IMR-90 (cell line): ENCODE results near the gene IFNGR1. TPM values are rescaled to one million over a fixed set of nuclear protein-coding genes. Genes with fewer than 3 reads are reported as not detected.

Experiments used
- ATAC-seq: fragments of 200-7000 bp; cut with Tn5 transposase; 2 replicates; pipeline ENCODE4 v1.9.1; 2020; ENCODE audit warnings: low read depth, mild to moderate bottlenecking, moderate library complexity
- BruUV-seq: library from RNA; stranded (reverse); fragments of 400-500 nt; replicated peaks from 2 replicates; lab custom pipeline; 2021; lab: Mats Ljungman, UMichigan
- CTCF ChIA-PET: fragments of 300-600 bp; formaldehyde crosslinking; extraction: SDS; loops from one replicate; lab custom pipeline; 2021; ENCODE audit warnings: antibody characterized with exemption; lab: Yijun Ruan, JAX
- POLR2A ChIA-PET: fragments of 300-600 bp; sonication (Branson Sonifier 250); formaldehyde crosslinking; loops from one replicate; lab custom pipeline; 2022; ENCODE audit warnings: antibody characterized with exemption; ENCODE audit not compliant: unreplicated experiment; lab: Charles Lee
- DNase-seq: peaks from one replicate; pipeline ENCODE4 v3.0.0; 2013
- H2AFZ ChIP-seq: replicated peaks from 2 replicates; pipeline ENCODE3; 2013; ENCODE audit warnings: low read length, mild to moderate bottlenecking; ENCODE audit not compliant: poor library complexity
- H2AK5ac ChIP-seq: 2 replicates; pipeline ENCODE4 v1.6.1; 2013; ENCODE audit warnings: low read depth, low read length, inconsistent platforms
- H2AK9ac ChIP-seq: replicated peaks from 2 replicates; pipeline ENCODE3; 2013; ENCODE audit warnings: mild to moderate bottlenecking, low read depth, low read length, moderate library complexity; ENCODE audit not compliant: poor library complexity
- H2BK120ac ChIP-seq: 2 replicates; pipeline ENCODE4 v1.6.1; 2013; ENCODE audit warnings: low read depth, low read length, inconsistent platforms
- H2BK15ac ChIP-seq: 3 replicates; pipeline ENCODE4 v1.6.1; 2013; ENCODE audit warnings: low read depth, low read length, inconsistent platforms
- H2BK20ac ChIP-seq: 2 replicates; pipeline ENCODE4 v1.6.1; 2013; ENCODE audit warnings: low read depth, mild to moderate bottlenecking, inconsistent platforms, low read length, moderate library complexity
- H2BK5ac ChIP-seq: 2 replicates; pipeline ENCODE4 v1.6.1; 2013; ENCODE audit warnings: mild to moderate bottlenecking, low read depth, low read length, inconsistent platforms; ENCODE audit not compliant: poor library complexity, severe bottlenecking
- H3K14ac ChIP-seq: replicated peaks from 2 replicates; pipeline ENCODE4 v1.6.1; 2013; ENCODE audit warnings: low read depth, low read length, inconsistent platforms
- H3K18ac ChIP-seq: 2 replicates; pipeline ENCODE4 v1.6.1; 2013; ENCODE audit warnings: low read depth, low read length, control low read depth
- H3K23ac ChIP-seq: 2 replicates; pipeline ENCODE4 v1.6.1; 2013; ENCODE audit warnings: low read depth, low read length, inconsistent platforms
- H3K27ac ChIP-seq: 2 replicates; pipeline ENCODE4 v1.5.1; 2013; ENCODE audit warnings: mild to moderate bottlenecking, control low read depth, low read length; ENCODE audit not compliant: insufficient read depth
- H3K27me3 ChIP-seq: 2 replicates; pipeline ENCODE4 v1.6.1; 2013; ENCODE audit warnings: low read length; ENCODE audit not compliant: control insufficient read depth, insufficient read depth
- H3K36me3 ChIP-seq: 2 replicates; pipeline ENCODE4 v1.6.1; 2013; ENCODE audit warnings: low read length, mixed read lengths; ENCODE audit not compliant: control insufficient read depth, insufficient read depth
- H3K4ac ChIP-seq: 2 replicates; pipeline ENCODE4 v1.6.1; 2013; ENCODE audit warnings: low read depth, low read length, inconsistent platforms
- H3K4me1 ChIP-seq: 2 replicates; pipeline ENCODE4 v1.6.1; 2013; ENCODE audit warnings: low read length, mixed read lengths; ENCODE audit not compliant: control insufficient read depth, insufficient read depth
- H3K4me2 ChIP-seq: 2 replicates; pipeline ENCODE4 v1.6.1; 2013; ENCODE audit warnings: low read depth, mild to moderate bottlenecking, control low read depth, low read length, moderate library complexity
- H3K4me3 ChIP-seq: 2 replicates; pipeline ENCODE4 v1.5.1; 2013; ENCODE audit warnings: low read depth, mild to moderate bottlenecking, control low read depth, low read length, moderate library complexity; ENCODE audit not compliant: insufficient read depth
- H3K56ac ChIP-seq: 2 replicates; pipeline ENCODE4 v1.6.1; 2013; ENCODE audit warnings: low read length, inconsistent platforms; ENCODE audit not compliant: insufficient read depth; ENCODE audit errors: extremely low read depth
- H3K79me1 ChIP-seq, 2 experiments: 2 replicates each; pipeline ENCODE4 v1.6.1; 2013; ENCODE audit warnings: low read length in 2 of 2, inconsistent platforms in 1 of 2, low read depth in 1 of 2
- H3K9ac ChIP-seq: 2 replicates; pipeline ENCODE4 v1.6.1; 2013; ENCODE audit warnings: low read depth, low read length, control low read depth
- H3K9me1 ChIP-seq: 2 replicates; pipeline ENCODE4 v1.6.1; 2013; ENCODE audit warnings: low read length, inconsistent platforms; ENCODE audit not compliant: insufficient read depth
- H3K9me3 ChIP-seq: 2 replicates; pipeline ENCODE4 v1.6.1; 2013; ENCODE audit warnings: low read length; ENCODE audit not compliant: control insufficient read depth, insufficient read depth
- H4K20me1 ChIP-seq: 2 replicates; pipeline ENCODE4 v1.6.1; 2013; ENCODE audit warnings: low read length, inconsistent platforms; ENCODE audit not compliant: insufficient read depth
- H4K5ac ChIP-seq: 2 replicates; pipeline ENCODE4 v1.6.1; 2013; ENCODE audit warnings: mild to moderate bottlenecking, low read depth, low read length, control low read depth
- H4K8ac ChIP-seq, 2 experiments: 2 replicates each; pipeline ENCODE4 v1.6.1; 2013; ENCODE audit warnings: low read depth in 2 of 2, low read length in 2 of 2, control low read depth in 1 of 2, inconsistent platforms in 1 of 2
- H4K91ac ChIP-seq: 2 replicates; pipeline ENCODE4 v1.6.1; 2013; ENCODE audit warnings: low read depth, low read length, inconsistent platforms; ENCODE audit not compliant: insufficient read depth
- CEBPB ChIP-seq: IDR thresholded peaks from 2 replicates; pipeline ENCODE4 v1.6.1; 2012; ENCODE audit warnings: low read depth, low read length, improper control_type of control experiment
- CHD1 ChIP-seq: IDR thresholded peaks from 2 replicates; pipeline ENCODE4 v1.6.1; 2012; ENCODE audit warnings: low read depth, low read length, improper control_type of control experiment
- CTCF ChIP-seq: conservative IDR thresholded peaks from 2 replicates; pipeline ENCODE4 v1.5.1; 2012; ENCODE audit warnings: mild to moderate bottlenecking, low read depth, low read length, improper control_type of control experiment
- ELK1 ChIP-seq: fragments of 150-350 bp; IDR thresholded peaks from 2 replicates; pipeline ENCODE4 v1.6.1; 2016; ENCODE audit warnings: low read depth, mild to moderate bottlenecking, low read length, moderate library complexity, borderline replicate concordance
- FOS ChIP-seq: fragments of 150-350 bp; IDR thresholded peaks from 2 replicates; pipeline ENCODE4 v1.6.1; 2016; ENCODE audit warnings: low read depth, low read length
- MAFK ChIP-seq: IDR thresholded peaks from 2 replicates; pipeline ENCODE4 v1.6.1; 2012; ENCODE audit warnings: low read depth, low read length, improper control_type of control experiment
- MAZ ChIP-seq: IDR thresholded peaks from 2 replicates; pipeline ENCODE4 v1.6.1; 2012; ENCODE audit warnings: low read depth, mild to moderate bottlenecking, low read length, improper control_type of control experiment, moderate library complexity, borderline replicate concordance
- MXI1 ChIP-seq: IDR thresholded peaks from 2 replicates; pipeline ENCODE4 v1.6.1; 2012; ENCODE audit warnings: low read depth, mild to moderate bottlenecking, low read length, moderate library complexity, borderline replicate concordance
- RCOR1 ChIP-seq: IDR thresholded peaks from 2 replicates; pipeline ENCODE4 v1.6.1; 2012; ENCODE audit warnings: mild to moderate bottlenecking, low read length, improper control_type of control experiment; ENCODE audit not compliant: insufficient replicate concordance
- SMC3 ChIP-seq: fragments of 150-350 bp; IDR thresholded peaks from 2 replicates; pipeline ENCODE4 v1.6.1; 2016; ENCODE audit warnings: low read depth, mild to moderate bottlenecking, antibody characterized with exemption, low read length, moderate library complexity
- WGBS, 2 experiments: methylation state at CpG; one replicate each; pipeline versions ENCODE4 v1.1.5 to v1.1.7; 2013; ENCODE audit warnings: missing lambda C conversion rate in 2 of 2; ENCODE audit not compliant: insufficient read length in 1 of 2; ENCODE audit errors: extremely low coverage in 2 of 2; 5-methylcytosine and 5-hydroxymethylcytosine counted together
- dilution Hi-C: fragments of 300-500 bp; cut with HindIII; formaldehyde crosslinking; loops from one replicate; pipeline ENCODE4 v1.14.3; 2018; ENCODE audit warnings: low sequenced_read_pairs; ENCODE audit not compliant: unreplicated experiment
- in situ Hi-C: fragments of 300-500 bp; cut with MboI; formaldehyde crosslinking; loops from 3 replicates; pipeline ENCODE4 v1.14.3; 2019; ENCODE audit warnings: low sequenced_read_pairs, inconsistent platforms, mixed read lengths
- intact Hi-C: fragments of 100-400 bp; cut with micrococcal nuclease; formaldehyde crosslinking; loops from 2 replicates; pipeline ENCODE4 v1.10.0; 2022
- polyA plus RNA-seq, 3 experiments: library from polyadenylated mRNA; depleted of rRNA; stranded (reverse); fragments of >200 nt; gene quantifications; 2 replicates each; pipeline ENCODE4 v1.2.3, GENCODE V29; 2012; ENCODE audit warnings: low replicate concordance in 1 of 3
- total RNA-seq: library from RNA; depleted of rRNA; stranded (reverse); fragments of >200 nt; gene quantifications from 2 replicates; pipeline ENCODE4 v1.2.3, GENCODE V29; 2012

The IFNGR1 gene
- total and polyA plus RNA-seq, 2 of the 4 experiments (the other 2 are of a cell fraction) = 19.1 to 25.6 TPM

DNA sequence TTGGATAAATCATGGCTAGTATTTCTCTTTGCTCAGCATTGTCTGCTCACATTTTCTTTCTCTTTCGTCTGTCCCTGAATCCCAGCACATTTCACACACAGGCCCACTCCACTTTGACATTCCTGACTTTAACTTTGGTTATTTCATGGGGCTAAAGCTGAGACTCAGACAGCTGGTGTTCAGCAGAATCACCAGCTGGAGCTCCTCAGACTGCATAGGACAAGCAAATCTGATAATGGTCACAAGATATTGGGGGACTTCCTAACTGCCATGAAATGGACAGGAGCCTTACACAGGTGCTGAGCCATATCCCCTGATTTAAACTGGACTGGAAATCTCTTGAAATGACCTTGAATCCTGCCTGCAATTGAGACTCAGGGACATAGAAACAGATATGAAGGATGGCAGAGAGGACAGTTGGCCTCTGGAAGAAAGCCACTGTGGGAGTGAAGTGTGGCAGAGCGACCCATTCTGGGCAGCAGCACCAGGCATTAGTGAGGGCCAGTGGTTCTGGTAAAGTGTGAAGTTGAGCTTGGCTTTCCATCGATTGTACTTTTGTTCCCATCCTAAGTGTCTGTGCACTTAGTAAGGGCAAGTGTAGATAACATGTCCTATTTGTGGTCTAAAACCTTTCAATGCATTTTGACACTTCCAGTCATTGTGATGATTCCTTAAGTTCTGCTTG is 10.0 kb upstream of the IFNGR1 start:
- H3K27ac ChIP-seq = no peak overlapping the region
- CTCF ChIA-PET = interaction anchor here (0.6 kb wide), 1 partner anchor 326 kb away, joined by 13 read pairs; no protein-coding TSS in a partner anchor
- no peaks in the 10 kb centered on the region for H3K79me1 ChIP-seq
- no peaks in the 10 kb centered on the region for H3K9me1 ChIP-seq
- no peak overlapping the region for H4K5ac ChIP-seq
- TF ChIP-seq RCOR1 = no peak
- no peak for TF ChIP-seq MAFK
- TF ChIP-seq CTCF = no peak
- TF ChIP-seq MXI1 = no peak
- no peak for TF ChIP-seq CHD1
- TF ChIP-seq SMC3 = no peak
- TF ChIP-seq ELK1 = no peak
- TF ChIP-seq CEBPB = no peak
- TF ChIP-seq MAZ = no peak
- no peak for TF ChIP-seq FOS
- no peak overlapping the region for H2AK5ac ChIP-seq
- H2AFZ ChIP-seq = no peak overlapping the region
- H2AK9ac ChIP-seq = no peak overlapping the region
- no peaks in the 10 kb centered on the region for H4K20me1 ChIP-seq
- no peak overlapping the region for H3K4me2 ChIP-seq
- no peak overlapping the region for H2BK120ac ChIP-seq
- no peak overlapping the region for H3K4ac ChIP-seq
- H4K91ac ChIP-seq = no peak overlapping the region
- H3K4me3 ChIP-seq = no peak overlapping the region
- peaks cover 2% of the 10 kb centered on the region for H3K4me1 ChIP-seq
- no peak overlapping the region for H3K18ac ChIP-seq
- ATAC-seq (no peak), DNase-seq (no peak)
- no peak overlapping the region for H2BK15ac ChIP-seq
- no peak overlapping the region for H3K56ac ChIP-seq
- intact Hi-C loops = no loop called here
- BruUV-seq = no TSS peak
- H4K8ac ChIP-seq = no peak overlapping the region
- H2BK20ac ChIP-seq = no peak overlapping the region
- dilution Hi-C loops = no loop called here
- H3K23ac ChIP-seq = no peak overlapping the region
- no peak overlapping the region for H2BK5ac ChIP-seq
- WGBS, 2 experiments = 33% methylated on average over 1 of the region's 3 CpGs; no CpG with 5 or more reads in 1 of the 2 experiments
- no peak overlapping the region for H3K9ac ChIP-seq
- no peaks in the 10 kb centered on the region for H3K9me3 ChIP-seq
- H3K27me3 ChIP-seq = peaks cover 17% of the 10 kb centered on the region
- POLR2A ChIA-PET = no interaction called here
- in situ Hi-C loops = no loop called here
- no peak overlapping the region for H3K14ac ChIP-seq
- no peaks in the 10 kb centered on the region for H3K36me3 ChIP-seq
